Gastroesophageal sphincter (tissue), 3 donors: ENCODE measurements around the gene DYNC1LI1.

Experiments
- CTCF ChIP-seq, 4 experiments: fragments of 200-600 bp in 2 of 4; fragments of 450-650 bp in 2 of 4; sonication (generic) in 1 of 4; IDR thresholded peaks; one replicate each; pipeline ENCODE4 v1.5.1; 2017 to 2019; ENCODE audit warnings: antibody characterized with exemption in 4 of 4, mild to moderate bottlenecking in 2 of 4, moderate library complexity in 2 of 4
- EP300 ChIP-seq: sonication (generic); formaldehyde crosslinking; IDR thresholded peaks from one replicate; pipeline ENCODE4 v1.6.1; 2017; ENCODE audit warnings: antibody characterized with exemption, mild to moderate bottlenecking
- POLR2A ChIP-seq, 2 donors: fragments of 450-650 bp; IDR thresholded peaks; one replicate each; pipeline ENCODE4 v1.6.1; 2017; ENCODE audit warnings: antibody characterized with exemption in 2 of 2, mild to moderate bottlenecking in 2 of 2, moderate library complexity in 1 of 2
- POLR2AphosphoS5 ChIP-seq: sonication (generic); formaldehyde crosslinking; IDR thresholded peaks from one replicate; pipeline ENCODE4 v1.6.1; 2017; ENCODE audit warnings: antibody characterized with exemption

GRCh38 chr3:32557640-32558352, 12.9 kb downstream of the DYNC1LI1 start:
- TF ChIP-seq POLR2A (IDR thresholded peaks at IDR 0.05) (no peak), CTCF (IDR thresholded peaks at IDR 0.05) (no peak), EP300 (no peak), POLR2AphosphoS5 (no peak)
